ENCODE results near the gene TARS3. TPM values are rescaled to one million over a fixed set of nuclear protein-coding genes. Genes with fewer than 3 reads are reported as not detected.

The TARS3 gene
- total and polyA plus RNA-seq, 2 donors (not counting 3 experiments of a cell fraction or from before 2014, with no cell fraction given), result 0.91 to 8.2 TPM

DNA sequence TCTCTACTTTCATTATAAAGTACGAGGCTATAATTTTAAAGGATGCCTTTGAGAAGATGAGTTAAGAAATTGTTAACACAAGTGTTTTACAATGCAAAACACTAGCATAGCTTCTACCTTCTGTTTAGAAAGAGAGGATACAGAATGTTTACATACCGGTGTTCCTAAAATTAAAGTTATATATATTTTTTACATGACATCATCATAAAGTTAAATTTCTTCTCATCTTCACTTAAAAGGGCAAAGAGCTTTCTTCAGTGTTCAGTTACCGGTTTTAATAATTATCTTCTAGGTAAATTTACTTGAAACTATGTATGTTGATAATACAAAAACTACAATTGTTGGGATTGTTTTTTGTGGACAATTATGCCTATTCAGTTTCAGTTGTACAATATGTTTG, 39.4 kb downstream of the TARS3 start:
- Histone ChIP-seq H3K36me3 (ENCODE audit: control insufficient read depth in 2 of 2, extremely low read depth in 1 of 2, insufficient read depth in 2 of 2, low read length in 2 of 2) (peaks cover 0 to 3% of the 10 kb centered on the region in 2 experiments), H3K4me2 (ENCODE audit: insufficient read depth, low read length) (no peak overlapping the region), H4K20me1 (replicated peaks; ENCODE audit: control insufficient read depth, extremely low read depth, insufficient read depth, low read length) (no peaks in the 10 kb centered on the region), H3K79me2 (ENCODE audit: control insufficient read depth, insufficient read depth, low read length) (no peaks in the 10 kb centered on the region), H2AFZ (ENCODE audit: low read depth, low read length) (no peak overlapping the region), H3K4me1 (ENCODE audit: control insufficient read depth, extremely low read depth, insufficient read depth, low read length) (no peaks in the 10 kb centered on the region), H3K4me3 (replicated peaks in 1 of 3; ENCODE audit: insufficient read depth in 1 of 3, low read depth in 1 of 3, low read length in 3 of 3) (no peak overlapping the region), H3K9me3 (replicated peaks; ENCODE audit: control insufficient read depth, insufficient read depth, low read length) (no peaks in the 10 kb centered on the region), H3K27ac (ENCODE audit: insufficient read depth, low read depth, low read length) (no peak overlapping the region), H3K9ac (replicated peaks; ENCODE audit: extremely low read depth, insufficient read depth, low read length) (no peak overlapping the region), H3K9me1 (replicated peaks; ENCODE audit: control insufficient read depth, extremely low read depth, insufficient read depth, low read length) (no peaks in the 10 kb centered on the region), H3K27me3 (ENCODE audit: control insufficient read depth in 2 of 2, insufficient read depth in 2 of 2, low read length in 2 of 2) (no peaks in the 10 kb centered on the region)
- BruUV-seq (replicated peaks), result no TSS peak
- TF ChIP-seq POLR2A (IDR thresholded peaks at IDR 0.05; ENCODE audit: low read depth, low read length), result no peak
- no peak for TF ChIP-seq FOS (IDR thresholded peaks at IDR 0.05; ENCODE audit: borderline replicate concordance, insufficient read depth, low read length)
- TF ChIP-seq, protein P1, sequence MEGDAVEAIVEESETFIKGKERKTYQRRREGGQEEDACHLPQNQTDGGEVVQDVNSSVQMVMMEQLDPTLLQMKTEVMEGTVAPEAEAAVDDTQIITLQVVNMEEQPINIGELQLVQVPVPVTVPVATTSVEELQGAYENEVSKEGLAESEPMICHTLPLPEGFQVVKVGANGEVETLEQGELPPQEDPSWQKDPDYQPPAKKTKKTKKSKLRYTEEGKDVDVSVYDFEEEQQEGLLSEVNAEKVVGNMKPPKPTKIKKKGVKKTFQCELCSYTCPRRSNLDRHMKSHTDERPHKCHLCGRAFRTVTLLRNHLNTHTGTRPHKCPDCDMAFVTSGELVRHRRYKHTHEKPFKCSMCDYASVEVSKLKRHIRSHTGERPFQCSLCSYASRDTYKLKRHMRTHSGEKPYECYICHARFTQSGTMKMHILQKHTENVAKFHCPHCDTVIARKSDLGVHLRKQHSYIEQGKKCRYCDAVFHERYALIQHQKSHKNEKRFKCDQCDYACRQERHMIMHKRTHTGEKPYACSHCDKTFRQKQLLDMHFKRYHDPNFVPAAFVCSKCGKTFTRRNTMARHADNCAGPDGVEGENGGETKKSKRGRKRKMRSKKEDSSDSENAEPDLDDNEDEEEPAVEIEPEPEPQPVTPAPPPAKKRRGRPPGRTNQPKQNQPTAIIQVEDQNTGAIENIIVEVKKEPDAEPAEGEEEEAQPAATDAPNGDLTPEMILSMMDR (IDR thresholded peaks at IDR 0.05; ENCODE audit: extremely low read depth in 1 of 2, insufficient read depth in 1 of 2, low read depth in 1 of 2, low read length in 2 of 2), result no peak
- TF ChIP-seq EZH2 (IDR thresholded peaks at IDR 0.05; ENCODE audit: borderline replicate concordance, low read depth, low read length, severe bottlenecking), result no peak
- ChIA-PET POLR2A (no interaction called here), CTCF (interaction anchor here (0.8 kb wide), 1 partner anchor 8 kb away, joined by 3 read pairs; no protein-coding TSS in a partner anchor)
- FAIRE-seq (no peak), DNase-seq (ENCODE audit: low read depth, low spot score) (no peak)
- dilution Hi-C loops (cut with MboI; ENCODE audit: extremely low pct_ligation_motif_present, low sequenced_read_pairs) (no loop called here), intact Hi-C loops (cut with micrococcal nuclease) (no loop called here)

DNA sequence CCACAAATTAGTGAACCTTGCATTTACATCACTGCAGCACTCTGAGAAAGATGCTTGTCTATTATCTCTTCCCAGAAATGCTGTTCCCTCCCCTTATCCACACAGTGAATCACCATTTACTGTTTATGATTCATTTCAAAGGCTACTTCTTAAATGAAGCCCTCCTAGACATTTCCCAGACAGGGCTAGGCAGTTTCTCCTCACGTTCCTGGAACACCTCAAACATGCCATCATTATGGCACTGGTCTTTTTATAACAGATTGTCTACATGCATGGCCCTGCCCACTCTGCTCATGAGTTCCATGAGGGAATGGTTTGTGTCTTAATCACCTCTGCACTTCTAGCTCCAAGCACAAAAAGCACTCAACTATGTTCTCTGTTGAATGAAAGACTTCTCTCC, 39.9 kb downstream of the TARS3 start:
- H3K4me1 ChIP-seq (ENCODE audit: control insufficient read depth, extremely low read depth, insufficient read depth, low read length), result no peaks in the 10 kb centered on the region
- BruUV-seq (replicated peaks), result no TSS peak
- CTCF ChIA-PET, result interaction anchor here (0.8 kb wide), 1 partner anchor 8 kb away, joined by 3 read pairs; no protein-coding TSS in a partner anchor

More for the DNA sequence above, 39.9 kb downstream of the TARS3 start:
- Histone ChIP-seq H3K36me3 (ENCODE audit: control insufficient read depth in 2 of 2, extremely low read depth in 1 of 2, insufficient read depth in 2 of 2, low read length in 2 of 2) (peaks cover 0 to 3% of the 10 kb centered on the region in 2 experiments), H3K79me2 (ENCODE audit: control insufficient read depth, insufficient read depth, low read length) (no peaks in the 10 kb centered on the region), H3K27ac (ENCODE audit: insufficient read depth, low read depth, low read length) (no peak overlapping the region), H3K9me3 (replicated peaks; ENCODE audit: control insufficient read depth, insufficient read depth, low read length) (no peaks in the 10 kb centered on the region), H3K9me1 (replicated peaks; ENCODE audit: control insufficient read depth, extremely low read depth, insufficient read depth, low read length) (no peaks in the 10 kb centered on the region), H3K9ac (replicated peaks; ENCODE audit: extremely low read depth, insufficient read depth, low read length) (no peak overlapping the region), H3K4me3 (replicated peaks in 1 of 3; ENCODE audit: insufficient read depth in 1 of 3, low read depth in 1 of 3, low read length in 3 of 3) (no peak overlapping the region), H3K4me2 (ENCODE audit: insufficient read depth, low read length) (no peak overlapping the region), H2AFZ (ENCODE audit: low read depth, low read length) (no peak overlapping the region), H4K20me1 (replicated peaks; ENCODE audit: control insufficient read depth, extremely low read depth, insufficient read depth, low read length) (no peaks in the 10 kb centered on the region), H3K27me3 (ENCODE audit: control insufficient read depth in 2 of 2, insufficient read depth in 2 of 2, low read length in 2 of 2) (no peaks in the 10 kb centered on the region)
- no peak for TF ChIP-seq JUN (IDR thresholded peaks at IDR 0.05; ENCODE audit: borderline replicate concordance, insufficient read depth, insufficient read length, low read depth)
- no peak for TF ChIP-seq POLR2AphosphoS5 (IDR thresholded peaks at IDR 0.05; ENCODE audit: insufficient read depth, low read depth, low read length)
- TF ChIP-seq EZH2 (IDR thresholded peaks at IDR 0.05; ENCODE audit: borderline replicate concordance, low read depth, low read length, severe bottlenecking), result no peak
- TF ChIP-seq, protein P1 (IDR thresholded peaks at IDR 0.05; ENCODE audit: extremely low read depth in 1 of 2, insufficient read depth in 1 of 2, low read depth in 1 of 2, low read length in 2 of 2), result no peak
- no peak for TF ChIP-seq FOS (IDR thresholded peaks at IDR 0.05; ENCODE audit: borderline replicate concordance, insufficient read depth, low read length)
- TF ChIP-seq MYC (IDR thresholded peaks at IDR 0.05; ENCODE audit: low read depth, low read length), result no peak
- TF ChIP-seq, protein P2, sequence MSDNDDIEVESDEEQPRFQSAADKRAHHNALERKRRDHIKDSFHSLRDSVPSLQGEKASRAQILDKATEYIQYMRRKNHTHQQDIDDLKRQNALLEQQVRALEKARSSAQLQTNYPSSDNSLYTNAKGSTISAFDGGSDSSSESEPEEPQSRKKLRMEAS (IDR thresholded peaks at IDR 0.05; ENCODE audit: insufficient read depth, insufficient read length), result no peak
- no peak for TF ChIP-seq GATA2 (IDR thresholded peaks at IDR 0.05; ENCODE audit: insufficient read depth, insufficient read length, low read depth, low read length)
- no peak for TF ChIP-seq POLR2A (IDR thresholded peaks at IDR 0.05; ENCODE audit: low read depth, low read length)
- no peak for FAIRE-seq
- POLR2A ChIA-PET, result no interaction called here
- dilution Hi-C loops (cut with MboI; ENCODE audit: extremely low pct_ligation_motif_present, low sequenced_read_pairs), result no loop called here
- intact Hi-C loops (cut with micrococcal nuclease), result no loop called here
- no peak for DNase-seq (ENCODE audit: low read depth, low spot score)
